Stimulated activated CD4-positive, alpha-beta T cell treated with anti-CD3 and anti-CD28 coated beads, TNF-alpha, amount 100 ng/mL, for 24 hours (primary cell): ENCODE results near the gene MSMP.

Source experiments
- DNase-seq, 3 experiments: peaks; one replicate each; pipeline ENCODE4 v3.0.0-alpha.2; 2020; ENCODE audit warnings: low read depth in 3 of 3

The MSMP gene

DNA sequence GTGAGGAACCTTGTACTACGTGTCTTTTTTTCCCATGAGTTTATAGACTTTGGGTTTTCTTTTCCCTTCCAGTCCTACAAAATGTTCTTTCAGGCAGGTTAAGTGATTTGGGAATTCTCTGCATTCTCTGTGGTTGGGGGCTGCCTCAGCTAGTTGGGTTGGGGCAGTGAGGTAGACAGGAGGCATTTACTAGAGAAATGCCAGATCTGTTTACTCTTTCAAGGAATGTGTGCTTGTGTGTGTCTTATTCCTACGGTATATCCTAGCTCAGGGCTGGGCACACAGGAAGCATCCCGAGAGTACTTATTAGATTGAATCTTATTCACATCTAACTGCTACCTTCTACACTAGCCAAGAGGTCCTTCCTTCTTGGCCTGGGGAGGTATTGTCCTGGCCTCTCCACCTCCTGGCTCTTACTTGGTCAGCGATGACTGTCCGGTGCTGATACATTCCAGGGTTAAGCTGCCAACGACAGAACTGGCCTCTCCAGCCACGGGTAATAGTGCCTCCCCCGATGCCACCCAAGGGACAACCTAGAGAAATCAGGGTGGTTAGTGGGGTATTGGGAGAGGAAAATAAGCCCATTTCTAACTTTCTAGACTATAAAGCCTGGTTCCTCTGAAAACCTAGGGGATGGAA, 10.1 kb downstream of the MSMP start:
- DNase-seq = no peak

DNA sequence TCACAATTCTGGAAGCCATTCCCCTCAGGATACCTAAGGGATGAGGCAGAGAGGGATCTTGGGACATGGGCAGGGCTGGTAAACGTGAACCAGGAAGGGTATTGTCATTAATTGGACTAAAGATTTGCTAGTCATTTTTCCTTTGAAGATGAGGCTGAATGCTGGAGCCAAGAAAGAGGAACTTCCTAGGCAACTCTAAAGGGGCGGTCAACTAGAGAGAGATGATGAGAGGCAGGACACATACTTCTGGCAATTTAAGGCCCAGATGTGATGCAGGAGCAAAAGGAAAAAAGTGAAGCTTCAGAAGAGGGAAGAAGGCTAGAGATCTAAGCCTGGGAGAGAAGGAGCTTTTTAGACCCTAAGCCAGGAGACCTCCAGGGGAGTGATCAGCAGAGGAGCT, 10.6 kb downstream of the MSMP start:
- no peak for DNase-seq

- no peak for DNase-seq
Measured at GRCh38 chr9:35741740-35742139, 12.3 kb downstream of the MSMP start.

DNA sequence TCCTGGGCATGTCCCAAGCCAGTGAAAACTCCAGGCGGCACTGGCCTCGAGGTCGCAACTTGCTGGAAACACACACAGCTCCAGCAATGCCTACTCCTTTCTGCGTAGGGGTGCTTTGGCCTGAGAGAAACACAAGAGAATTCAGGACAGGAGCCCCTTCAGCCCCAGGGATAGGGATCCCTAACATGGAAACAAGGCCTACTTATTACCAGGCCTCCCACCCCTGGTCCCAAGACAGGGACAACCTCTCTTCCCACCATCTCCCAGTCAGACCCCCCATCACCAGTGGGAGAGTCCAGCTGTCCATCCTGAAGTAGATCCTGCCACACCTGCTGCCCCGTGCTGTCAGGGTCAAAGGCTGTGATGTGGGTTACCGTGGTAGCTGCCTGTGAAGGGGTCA, 13.8 kb downstream of the MSMP start:
- DNase-seq = no peak

GRCh38 chr9:35738924-35739323, 15.2 kb downstream of the MSMP start:
- DNase-seq = no peak

DNA sequence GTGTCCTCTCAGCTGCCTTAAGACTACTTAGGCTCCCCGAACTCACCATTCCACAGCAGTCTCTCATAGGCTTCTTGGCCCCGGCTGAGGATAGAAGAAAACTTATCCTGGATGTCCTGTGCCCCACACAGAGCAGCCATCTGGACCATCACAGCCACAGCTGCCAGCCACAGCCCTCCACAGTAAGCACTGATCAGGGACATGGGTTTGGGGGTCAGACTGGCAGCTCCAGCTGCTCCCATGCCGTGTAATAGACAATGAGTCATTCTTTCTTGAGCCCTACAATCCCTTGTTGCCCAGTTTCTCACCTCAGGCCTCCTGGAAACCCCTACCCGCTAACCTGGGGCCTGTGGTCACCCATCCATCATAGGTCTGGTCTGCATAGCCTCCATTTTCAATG, 15.9 kb downstream of the MSMP start:
- no peak for DNase-seq

- DNase-seq = no peak
Measured at GRCh38 chr9:35737143-35737542, 16.9 kb downstream of the MSMP start.

GRCh38 chr9:35736201-35736633, 17.9 kb downstream of the MSMP start:
- DNase-seq = peak in 1 of 3 experiments; percentile 54

DNA sequence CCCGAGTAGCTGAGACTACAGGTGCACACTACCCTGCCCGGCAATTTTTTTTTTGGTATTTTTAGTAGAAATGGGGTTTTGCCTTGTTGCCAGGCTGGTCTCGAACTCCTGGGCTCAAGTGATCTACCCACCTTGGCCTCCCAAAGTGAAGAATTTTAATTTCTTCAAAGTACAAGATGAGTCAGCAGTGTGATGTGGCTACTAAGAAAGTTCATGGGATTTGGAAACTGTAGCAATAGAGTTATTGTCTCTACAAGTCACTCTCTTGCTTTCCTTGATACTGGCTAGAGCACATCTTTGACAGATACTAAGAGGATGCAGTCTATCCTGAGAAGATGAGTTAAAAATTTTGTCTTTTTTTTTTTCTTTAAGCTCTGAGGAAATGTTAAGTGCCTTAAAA, 20.0 kb downstream of the MSMP start:
- DNase-seq = no peak

GRCh38 chr9:35732800-35733541, 21.1 kb downstream of the MSMP start:
- no peak for DNase-seq

DNA sequence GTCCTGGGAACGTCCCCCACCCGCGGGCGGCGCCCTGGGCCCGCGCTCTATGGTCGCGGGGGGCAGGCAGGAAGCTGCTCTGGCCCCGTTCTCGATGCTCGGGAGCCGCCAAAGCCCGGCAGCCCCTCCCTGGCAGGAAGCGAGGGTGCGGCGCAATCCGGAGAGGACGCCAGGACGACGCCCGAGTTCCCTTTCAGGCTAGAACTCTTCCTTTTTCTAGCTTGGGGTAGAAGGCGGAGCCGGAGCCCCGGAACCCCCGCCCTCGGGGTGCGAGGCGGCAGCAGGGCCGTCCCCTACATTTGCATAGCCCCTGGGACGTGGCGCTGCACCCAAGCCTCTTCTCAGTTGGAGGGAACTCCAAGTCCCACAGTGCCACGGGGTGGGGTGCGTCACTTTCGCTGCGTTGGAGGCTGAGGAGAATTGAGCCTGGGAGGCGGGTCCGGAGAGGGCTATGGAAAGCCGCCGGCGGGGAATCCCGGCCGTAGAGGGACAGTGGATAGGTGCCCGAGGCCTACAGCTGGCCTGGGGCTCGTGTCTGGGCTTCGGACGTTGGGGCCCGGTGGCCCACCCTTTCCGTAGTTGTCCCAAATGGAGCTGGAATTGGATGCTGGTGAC, 21.8 kb downstream of the MSMP start, which contains the start of the genes CREB3 and TLN1:
Gene CREB3 (plus strand): TSS at position 482 of the 615 bp plus-strand sequence. CDS start 107 bp downstream, at position 589.
Gene TLN1 (minus strand): TSS at position 11 of the 615 bp plus-strand sequence. CDS start 6,501 bp downstream, outside the sequence.
- peak; percentile 93 to 97 (median 93) for DNase-seq

GRCh38 chr9:35731415-35732184, 22.5 kb downstream of the MSMP start:
- DNase-seq = peak in 1 of 3 experiments; percentile 28

- DNase-seq = no peak
Measured at GRCh38 chr9:35730486-35730854, 23.6 kb downstream of the MSMP start.

DNA sequence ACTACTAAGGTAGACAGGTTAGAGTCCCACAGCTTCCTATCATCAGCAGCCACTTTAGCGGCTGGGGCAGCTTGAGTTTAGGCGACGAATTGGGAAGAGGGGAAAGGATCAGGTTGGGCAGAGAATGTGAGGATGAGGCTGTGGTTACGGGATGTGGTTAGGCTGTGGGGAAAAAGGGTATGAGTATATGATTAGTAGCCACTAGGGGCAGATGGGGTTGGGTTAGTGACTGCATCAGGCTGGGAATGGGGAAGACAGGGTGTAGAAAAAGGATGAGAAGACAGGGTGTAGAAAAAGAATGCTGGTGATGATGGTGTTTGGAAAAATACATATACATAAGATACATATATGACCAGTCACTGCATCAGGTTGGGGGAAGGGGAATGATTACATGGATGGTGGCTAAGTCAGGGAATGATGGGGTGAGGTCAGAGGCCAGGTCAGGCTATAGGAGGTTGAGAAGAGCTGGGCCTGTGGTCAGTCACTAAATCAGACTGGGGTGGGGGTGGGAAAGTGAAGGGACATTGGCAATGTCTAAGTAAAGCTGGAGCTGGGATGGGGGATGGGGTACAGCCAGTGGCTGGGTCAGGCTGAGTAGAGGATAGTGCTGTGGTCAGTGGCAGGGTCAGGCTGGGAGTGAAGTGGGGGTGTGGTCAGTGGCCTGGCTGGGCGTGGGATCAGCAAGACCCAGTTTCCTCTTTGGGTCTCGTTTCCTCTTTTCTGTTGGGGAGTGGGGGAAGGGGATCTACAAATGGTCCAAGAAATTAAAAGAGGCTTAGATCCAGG, 24.2 kb downstream of the MSMP start:
- no peak for DNase-seq

GRCh38 chr9:35729101-35729500, 25.0 kb downstream of the MSMP start:
- DNase-seq = no peak

- DNase-seq = peak in 1 of 3 experiments; percentile 47
Measured at GRCh38 chr9:35728041-35728971, 25.8 kb downstream of the MSMP start.

GRCh38 chr9:35727676-35728040, 26.4 kb downstream of the MSMP start:
- DNase-seq = no peak

GRCh38 chr9:35726931-35727330, 27.1 kb downstream of the MSMP start:
- DNase-seq = no peak

- no peak for DNase-seq
Measured at GRCh38 chr9:35725362-35725761, 28.7 kb downstream of the MSMP start.

DNA sequence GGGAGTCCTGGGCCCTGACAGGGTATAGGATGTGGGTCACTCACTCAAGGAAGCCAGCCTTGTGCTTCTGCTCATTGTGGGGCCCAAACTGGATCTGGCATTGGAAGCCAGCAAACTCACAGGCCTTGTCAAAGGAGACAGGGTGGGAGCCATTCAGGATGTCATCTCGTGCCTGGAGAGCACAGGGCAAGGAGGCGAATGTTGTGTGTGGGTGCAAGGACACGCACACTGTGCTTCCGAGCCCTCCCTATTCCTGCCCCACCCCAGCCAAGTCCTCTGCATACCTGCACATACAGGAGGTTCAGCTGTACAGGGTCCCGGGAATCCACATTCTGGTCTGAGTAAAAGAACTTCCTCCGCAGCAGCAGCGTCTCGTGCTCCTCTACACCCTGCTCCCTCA, 30.2 kb downstream of the MSMP start:
- no peak for DNase-seq
